Adipocyte (in vitro differentiated cells): ENCODE measurements around the gene TJP2.
"Not testable (repeated sequence)": the region's sequence is repeated elsewhere in the genome, so short reads cannot be mapped to it uniquely, and the experiment has no call there.

ENCODE experiments used
- DNase-seq: peaks from one replicate; pipeline ENCODE4 v3.0.0-alpha.2; 2015; ENCODE audit warnings: low read depth
- H3K27me3 ChIP-seq: replicated peaks from 2 replicates; pipeline ENCODE4 v1.7.0; 2013; ENCODE audit warnings: mild to moderate bottlenecking, low read length, moderate library complexity; ENCODE audit not compliant: control insufficient read depth, insufficient read depth
- H3K36me3 ChIP-seq: 2 replicates; pipeline ENCODE4 v1.7.0; 2013; ENCODE audit warnings: low read length, mild to moderate bottlenecking, moderate library complexity; ENCODE audit not compliant: control insufficient read depth, insufficient read depth, severe bottlenecking
- H3K4me1 ChIP-seq: 2 replicates; pipeline ENCODE4 v1.7.0; 2013; ENCODE audit warnings: mild to moderate bottlenecking, low read length, moderate library complexity; ENCODE audit not compliant: control insufficient read depth, insufficient read depth
- H3K4me3 ChIP-seq: 2 replicates; pipeline ENCODE4 v1.7.0; 2013; ENCODE audit warnings: mild to moderate bottlenecking, low read length, moderate library complexity
- H3K9ac ChIP-seq: 2 replicates; pipeline ENCODE4 v1.7.0; 2013; ENCODE audit warnings: mild to moderate bottlenecking, low read length, moderate library complexity
- H3K9me3 ChIP-seq: 2 replicates; pipeline ENCODE4 v1.7.0; 2013; ENCODE audit warnings: mild to moderate bottlenecking, low read length, moderate library complexity; ENCODE audit not compliant: control insufficient read depth

Gene TJP2

DNA sequence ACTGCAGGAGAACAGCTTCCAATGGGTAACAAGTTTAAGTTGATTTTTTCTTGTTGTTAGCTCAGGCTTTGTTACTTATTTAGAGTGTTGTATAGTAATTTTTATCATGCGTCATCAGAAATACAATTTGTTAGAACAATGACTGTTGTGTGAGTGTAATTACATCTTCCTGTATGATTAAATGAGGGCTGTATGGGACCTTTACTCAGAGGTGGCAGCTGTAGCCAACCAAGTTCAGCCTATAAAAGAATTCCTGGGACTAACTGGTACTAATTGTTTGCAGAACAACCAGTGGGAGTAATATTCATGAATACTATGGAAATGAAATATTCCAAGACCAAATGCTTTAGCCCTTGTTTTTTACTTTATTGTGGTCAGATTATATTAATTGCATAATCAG, 30.8 kb upstream of the TJP2 start:
- H3K4me1 ChIP-seq, result no peaks in the 10 kb centered on the region
- no peaks in the 10 kb centered on the region for H3K36me3 ChIP-seq
- H3K27me3 ChIP-seq, result no peaks in the 10 kb centered on the region
- no peak overlapping the region for H3K9ac ChIP-seq
- no peaks in the 10 kb centered on the region for H3K9me3 ChIP-seq
- H3K4me3 ChIP-seq, result no peak overlapping the region
- DNase-seq, result no peak

DNA sequence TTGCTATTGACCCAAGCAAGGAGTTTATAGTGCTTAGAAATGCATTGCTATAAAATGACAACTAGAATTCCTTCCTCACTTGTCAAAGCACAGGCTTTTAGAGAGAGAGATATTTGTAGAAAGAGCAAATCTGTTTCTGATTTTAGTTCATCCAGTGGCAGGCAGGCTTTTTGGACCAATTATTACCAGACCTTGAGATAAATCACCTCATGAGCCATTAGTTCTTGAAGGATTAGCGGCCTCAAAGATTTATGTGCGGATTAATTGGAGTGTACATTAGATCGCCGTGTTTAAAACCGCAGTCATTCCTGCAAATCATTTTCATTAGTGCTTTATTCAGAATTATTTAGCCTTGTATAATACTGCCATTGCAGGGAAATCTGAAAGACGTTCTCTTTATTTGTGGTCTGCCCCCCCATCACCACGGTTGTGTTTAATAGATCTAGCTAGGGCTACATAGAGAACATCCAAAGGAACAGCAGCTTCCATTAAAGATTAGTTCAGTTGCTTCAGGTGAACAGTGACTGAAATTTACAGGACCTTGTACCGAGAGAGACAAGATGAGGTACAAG, 28.8 kb upstream of the TJP2 start:
- Histone ChIP-seq H3K9ac (no peak overlapping the region), H3K4me3 (no peak overlapping the region), H3K9me3 (no peaks in the 10 kb centered on the region), H3K27me3 (no peaks in the 10 kb centered on the region), H3K36me3 (no peaks in the 10 kb centered on the region), H3K4me1 (peaks cover 5% of the 10 kb centered on the region)
- DNase-seq, result no peak

DNA sequence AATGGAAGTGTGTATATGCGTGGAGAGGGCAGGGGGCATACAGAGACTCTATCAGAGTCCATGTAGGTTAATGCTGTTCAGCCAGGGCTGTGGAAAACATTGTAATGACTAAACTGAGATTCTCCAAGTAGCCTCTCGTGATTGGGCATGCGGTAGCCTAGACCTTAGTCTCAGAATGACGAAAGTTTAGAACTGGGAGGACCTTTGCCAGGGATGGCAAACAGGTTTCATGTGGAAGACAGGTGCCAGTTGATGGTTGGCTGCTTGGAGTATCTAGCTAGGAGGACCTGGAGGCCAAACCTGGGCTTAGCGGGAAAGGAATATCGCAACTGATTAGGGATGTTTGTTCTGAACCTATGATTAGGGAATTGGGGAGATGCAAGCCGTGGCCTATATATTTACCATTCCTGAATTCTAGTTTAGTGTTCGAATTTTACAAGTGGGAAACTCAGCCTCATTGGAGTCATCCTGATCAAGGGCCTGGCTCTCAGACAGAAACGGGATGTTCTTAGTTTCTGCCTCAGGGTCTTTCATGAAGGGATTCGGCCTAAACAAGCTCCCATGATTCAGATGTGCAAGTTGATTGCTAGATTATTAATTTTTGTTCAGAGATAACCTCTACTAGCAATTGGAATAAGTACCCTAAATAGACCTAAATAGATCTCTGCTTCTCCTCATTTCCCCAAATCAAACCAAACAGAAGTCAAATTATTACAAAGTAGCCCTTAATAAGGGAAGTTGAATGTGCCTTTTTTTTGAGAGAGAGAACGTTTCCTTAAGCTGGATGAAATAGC, 26.8 kb upstream of the TJP2 start:
- no peaks in the 10 kb centered on the region for H3K27me3 ChIP-seq
- H3K9me3 ChIP-seq, result no peaks in the 10 kb centered on the region
- no peak for DNase-seq
- H3K9ac ChIP-seq, result no peak overlapping the region
- no peaks in the 10 kb centered on the region for H3K36me3 ChIP-seq
- no peak overlapping the region for H3K4me3 ChIP-seq
- peaks cover 5% of the 10 kb centered on the region for H3K4me1 ChIP-seq

DNA sequence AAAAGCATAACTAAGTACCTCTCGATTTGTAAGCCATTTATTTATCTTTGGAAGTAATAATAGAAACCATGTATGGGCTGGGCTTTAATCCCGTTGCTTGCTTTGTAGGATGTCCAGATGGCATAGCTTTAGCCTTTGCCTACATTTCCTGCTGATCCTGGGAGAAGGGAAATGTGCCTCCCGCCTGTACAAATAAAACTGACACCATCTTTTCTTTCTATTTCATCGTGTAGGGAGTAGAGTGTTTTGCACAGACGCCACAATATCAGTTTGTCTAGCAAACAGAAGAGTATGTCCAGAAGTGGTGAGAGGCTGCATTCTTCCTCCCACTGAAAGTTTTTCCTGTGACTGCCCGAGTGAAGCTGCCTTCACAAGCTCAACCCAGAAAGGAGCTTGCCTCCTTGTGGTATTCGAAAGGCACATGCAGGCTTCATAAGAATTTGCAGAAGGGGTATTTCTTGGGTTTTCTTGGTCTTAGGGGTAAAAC, 24.7 kb upstream of the TJP2 start:
- Histone ChIP-seq H3K4me3 (peak overlapping the region; percentile 4), H3K9me3 (no peaks in the 10 kb centered on the region), H3K9ac (peak overlapping the region; percentile 19), H3K36me3 (no peaks in the 10 kb centered on the region), H3K27me3 (no peaks in the 10 kb centered on the region), H3K4me1 (peaks cover 5% of the 10 kb centered on the region)
- DNase-seq, result peak; percentile 81

DNA sequence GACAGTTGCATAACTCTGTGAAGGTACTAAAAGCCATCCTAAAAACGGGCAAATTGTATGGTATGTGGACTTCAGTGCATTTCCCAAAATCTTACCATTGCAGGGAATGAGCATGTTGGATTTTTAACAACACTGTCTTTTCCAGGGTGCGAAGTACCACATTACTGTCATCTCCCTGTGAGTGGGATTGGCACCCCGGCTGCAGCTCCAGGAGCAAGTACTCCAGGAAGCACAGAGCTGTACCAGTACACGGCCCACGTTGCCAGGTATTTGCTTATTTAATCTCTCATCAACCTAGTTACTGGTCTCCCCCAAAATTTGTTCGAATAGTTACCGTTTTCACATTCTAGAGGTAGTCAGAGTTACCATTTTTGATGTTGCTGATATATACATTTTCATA, 22.6 kb upstream of the TJP2 start:
- DNase-seq, result no peak
- Histone ChIP-seq H3K27me3 (no peaks in the 10 kb centered on the region), H3K9me3 (no peaks in the 10 kb centered on the region), H3K36me3 (no peaks in the 10 kb centered on the region), H3K9ac (no peak overlapping the region), H3K4me3 (no peak overlapping the region), H3K4me1 (peaks cover 5% of the 10 kb centered on the region)

DNA sequence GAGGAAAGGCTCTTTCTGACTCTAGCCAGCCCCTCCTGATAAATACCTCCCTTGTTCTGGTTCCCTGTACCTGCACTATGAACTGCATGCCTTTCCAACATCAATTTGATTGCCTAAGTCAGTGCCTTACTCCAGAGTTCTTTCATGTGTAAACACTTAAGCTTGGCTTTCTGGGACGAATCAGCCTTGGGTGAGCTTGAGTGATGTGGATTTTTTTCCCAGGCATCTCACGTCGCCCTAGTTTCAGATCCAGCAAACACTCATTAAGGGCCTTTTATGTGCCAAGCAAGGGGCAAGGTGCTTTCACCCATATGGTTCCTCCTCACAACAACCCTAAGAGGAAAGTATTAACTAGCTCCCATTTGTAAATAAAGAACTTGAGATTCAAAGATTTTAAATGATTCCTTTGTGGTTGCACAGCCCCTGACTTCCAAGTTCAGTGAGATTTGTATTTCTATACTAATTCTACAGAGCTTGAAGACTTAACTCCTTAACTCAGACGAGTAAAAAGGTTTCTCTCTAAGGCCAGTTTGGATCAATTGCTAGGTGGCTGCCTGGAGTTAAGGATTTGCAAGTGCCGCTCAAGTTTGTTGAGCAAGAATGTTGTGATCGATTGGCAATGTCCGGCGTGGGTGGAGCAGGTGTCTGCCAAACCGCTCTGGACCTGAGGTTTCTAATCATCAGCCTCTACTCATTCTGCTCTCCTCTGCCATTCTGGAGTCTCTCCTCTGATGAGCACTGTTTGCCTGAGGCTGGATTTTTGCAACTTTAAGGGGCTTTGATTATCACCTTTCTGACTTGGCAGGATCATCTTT, 20.2 kb upstream of the TJP2 start:
- Histone ChIP-seq H3K4me3 (no peak overlapping the region), H3K9me3 (no peaks in the 10 kb centered on the region), H3K9ac (no peak overlapping the region), H3K4me1 (peaks cover 5% of the 10 kb centered on the region), H3K27me3 (no peaks in the 10 kb centered on the region), H3K36me3 (no peaks in the 10 kb centered on the region)
- no peak for DNase-seq

DNA sequence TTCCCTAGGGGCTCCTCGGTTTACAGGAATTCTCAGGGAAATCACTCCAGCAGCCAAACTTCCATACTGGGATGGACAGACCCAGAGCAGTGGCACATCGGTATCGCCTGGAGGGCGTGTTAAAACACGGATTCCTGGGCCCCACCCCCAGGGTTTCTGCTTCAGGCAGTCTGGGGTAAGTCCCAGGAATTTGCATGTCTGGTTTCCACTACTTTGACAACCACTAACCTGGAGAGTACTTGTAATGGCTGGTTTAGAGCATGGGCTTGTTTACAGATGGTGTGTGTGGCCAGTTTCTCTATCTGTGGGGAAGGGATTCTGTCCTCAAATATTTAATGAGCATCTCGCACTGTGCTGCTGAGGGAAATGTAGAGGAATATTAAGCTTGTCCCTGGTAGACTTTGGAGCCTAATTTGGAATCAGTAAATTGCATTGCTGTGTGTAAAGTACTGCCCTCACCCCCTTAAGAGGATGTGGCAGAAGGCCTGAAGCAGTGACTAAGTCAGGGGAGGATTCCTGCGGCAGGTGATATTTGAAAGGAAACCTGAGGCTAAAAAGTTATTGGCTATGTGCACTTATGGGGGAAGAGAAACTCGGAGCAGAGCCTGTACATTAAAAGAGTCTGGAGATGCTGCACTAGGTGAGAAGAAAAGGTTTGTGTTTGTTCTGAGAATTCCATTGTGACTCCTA, 18.6 kb upstream of the TJP2 start:
- H3K4me3 ChIP-seq, result no peak overlapping the region
- no peaks in the 10 kb centered on the region for H3K4me1 ChIP-seq
- DNase-seq, result no peak
- H3K27me3 ChIP-seq, result no peaks in the 10 kb centered on the region
- no peaks in the 10 kb centered on the region for H3K9me3 ChIP-seq
- H3K9ac ChIP-seq, result no peak overlapping the region
- no peaks in the 10 kb centered on the region for H3K36me3 ChIP-seq

DNA sequence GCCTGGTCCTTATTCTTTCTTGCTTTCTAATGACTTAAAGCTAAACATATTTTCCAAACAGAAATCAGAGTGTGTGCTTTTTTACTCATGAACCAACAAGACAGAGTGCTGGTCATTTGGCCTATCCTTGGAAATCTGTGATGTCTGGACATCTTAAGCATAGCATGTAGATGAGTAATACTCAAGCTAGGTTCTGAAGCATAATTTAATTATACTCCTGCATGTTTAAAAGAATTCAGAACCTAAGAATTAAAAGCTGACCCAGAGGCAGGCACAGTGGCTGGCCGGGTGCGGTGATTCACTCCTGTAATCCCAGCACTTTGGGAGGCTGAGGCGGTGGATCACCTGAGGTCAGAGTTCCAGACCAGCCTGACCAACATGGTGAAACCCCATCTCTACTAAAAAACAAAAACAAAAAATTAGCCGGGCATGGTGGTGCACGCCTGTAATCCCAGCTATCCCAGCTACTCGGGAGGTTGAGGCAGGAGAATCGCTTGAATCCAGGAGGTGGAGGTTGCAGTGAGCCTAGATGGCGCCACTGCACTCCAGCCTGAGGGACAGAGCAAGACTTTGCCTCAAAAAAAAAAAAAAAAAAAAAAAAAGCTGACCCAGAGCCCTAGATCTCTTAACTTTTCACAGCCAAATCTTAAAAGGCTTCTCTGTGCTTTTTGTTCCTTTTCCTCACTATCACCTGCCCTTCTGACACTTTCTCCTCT, 16.2 kb upstream of the TJP2 start:
- DNase-seq, result peak; percentile 71
- Histone ChIP-seq H3K4me3 (no peak overlapping the region), H3K27me3 (no peaks in the 10 kb centered on the region), H3K36me3 (no peaks in the 10 kb centered on the region), H3K9ac (no peak overlapping the region), H3K4me1 (no peaks in the 10 kb centered on the region), H3K9me3 (no peaks in the 10 kb centered on the region)

DNA sequence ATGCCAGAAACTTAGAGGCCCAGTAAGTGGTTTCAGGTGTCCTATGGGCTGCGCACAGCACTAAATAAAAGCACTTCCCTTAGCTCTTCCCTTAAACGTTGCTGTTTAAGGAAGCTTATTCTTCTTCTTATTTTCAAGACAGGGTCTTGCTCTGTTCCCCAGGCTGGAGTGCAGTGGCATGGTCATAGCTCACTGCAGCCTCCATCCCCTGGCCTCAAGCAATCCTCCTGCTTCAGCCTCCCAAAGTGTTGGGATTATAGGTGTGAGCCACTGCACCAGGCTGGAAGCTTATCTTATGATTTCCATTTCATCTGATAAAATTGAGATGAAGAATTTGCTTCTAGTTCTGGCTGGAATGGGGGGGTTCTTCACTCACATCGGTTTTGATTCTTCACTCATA, 15.6 kb upstream of the TJP2 start:
- Histone ChIP-seq H3K9me3 (no peaks in the 10 kb centered on the region), H3K36me3 (no peaks in the 10 kb centered on the region), H3K4me3 (no peak overlapping the region), H3K27me3 (no peaks in the 10 kb centered on the region), H3K4me1 (no peaks in the 10 kb centered on the region), H3K9ac (no peak overlapping the region)
- DNase-seq, result no peak

DNA sequence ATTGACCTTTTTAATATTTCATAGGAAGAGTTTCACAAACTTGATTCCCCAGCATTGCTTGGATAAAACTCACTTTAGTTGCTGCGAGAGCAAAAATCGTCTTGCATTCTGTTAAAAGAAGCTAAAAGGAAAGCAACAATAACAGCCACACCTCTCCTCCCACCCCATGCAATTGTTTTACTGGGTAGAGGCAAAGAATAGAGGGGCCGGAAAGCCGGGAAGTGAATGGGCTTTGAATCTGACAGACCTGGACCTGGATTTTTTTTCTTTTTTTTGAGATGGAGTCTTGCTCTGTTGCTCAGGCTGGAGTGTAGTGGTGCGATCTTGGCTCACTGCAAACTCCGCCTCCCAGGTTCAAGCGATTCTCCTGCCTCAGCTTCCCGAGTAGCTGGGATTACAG, 9.5 kb upstream of the TJP2 start:
- H3K9me3 ChIP-seq, DNase-seq, H3K27me3 ChIP-seq, H3K9ac ChIP-seq, H3K36me3 ChIP-seq, H3K4me3 ChIP-seq, H3K4me1 ChIP-seq: not testable (repeated sequence)
